Stimulated activated CD8-positive, alpha-beta memory T cell treated with anti-CD3 and anti-CD28 coated beads, Interleukin-2, amount 100 ng/mL, for 1 hour (primary cell): ENCODE measurements around the gene STARD8.
A peak's percentile ranks its signal among the peaks of the same experiment; 100 is the strongest.
"Not testable (repeated sequence)": the region's sequence is repeated elsewhere in the genome, so short reads cannot be mapped to it uniquely, and the experiment has no call there.

Source experiments
- DNase-seq, 2 donors: peaks; one replicate each; pipeline ENCODE4 v3.0.0-alpha.2; 2020; ENCODE audit warnings: low read depth in 2 of 2

STARD8 gene

GRCh38 chrX:68718443-68718820 lies 71.0 kb downstream of the STARD8 start:
- DNase-seq = no peak

DNA sequence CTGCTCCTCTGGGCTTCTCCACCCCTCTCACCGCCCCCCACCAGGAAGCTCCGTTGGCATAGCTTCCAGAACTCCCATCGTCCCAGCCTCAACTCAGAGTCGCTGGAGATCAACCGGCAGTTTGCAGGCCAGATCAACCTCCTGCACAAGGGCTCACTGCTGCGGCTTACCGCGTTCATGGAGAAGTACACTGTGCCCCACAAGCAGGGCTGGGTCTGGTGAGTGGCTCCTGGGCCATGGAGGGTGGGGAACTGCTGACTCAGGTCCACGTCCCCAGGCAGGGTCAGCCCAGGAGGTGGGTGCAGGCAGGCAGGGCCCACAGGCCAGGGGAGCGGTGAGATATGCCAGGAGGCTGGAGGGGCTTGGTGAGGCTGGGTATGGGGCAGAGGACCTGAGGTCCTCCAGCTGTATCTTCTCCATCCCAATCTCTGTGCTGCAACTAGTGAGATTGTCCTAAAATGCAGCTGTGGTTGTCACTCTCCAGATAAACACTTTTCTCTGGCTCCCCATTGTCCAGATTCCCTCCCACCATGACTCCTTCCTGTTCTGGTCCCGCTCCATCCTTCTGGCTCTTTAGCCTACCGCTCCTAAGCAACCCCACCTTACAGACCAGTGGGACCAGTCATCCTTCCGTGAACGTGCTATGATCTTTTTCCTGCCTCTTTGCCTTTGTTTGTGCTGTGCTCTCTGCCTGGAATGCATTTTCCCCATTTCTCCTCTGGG lies 71.9 kb downstream of the STARD8 start:
- no peak for DNase-seq

DNA sequence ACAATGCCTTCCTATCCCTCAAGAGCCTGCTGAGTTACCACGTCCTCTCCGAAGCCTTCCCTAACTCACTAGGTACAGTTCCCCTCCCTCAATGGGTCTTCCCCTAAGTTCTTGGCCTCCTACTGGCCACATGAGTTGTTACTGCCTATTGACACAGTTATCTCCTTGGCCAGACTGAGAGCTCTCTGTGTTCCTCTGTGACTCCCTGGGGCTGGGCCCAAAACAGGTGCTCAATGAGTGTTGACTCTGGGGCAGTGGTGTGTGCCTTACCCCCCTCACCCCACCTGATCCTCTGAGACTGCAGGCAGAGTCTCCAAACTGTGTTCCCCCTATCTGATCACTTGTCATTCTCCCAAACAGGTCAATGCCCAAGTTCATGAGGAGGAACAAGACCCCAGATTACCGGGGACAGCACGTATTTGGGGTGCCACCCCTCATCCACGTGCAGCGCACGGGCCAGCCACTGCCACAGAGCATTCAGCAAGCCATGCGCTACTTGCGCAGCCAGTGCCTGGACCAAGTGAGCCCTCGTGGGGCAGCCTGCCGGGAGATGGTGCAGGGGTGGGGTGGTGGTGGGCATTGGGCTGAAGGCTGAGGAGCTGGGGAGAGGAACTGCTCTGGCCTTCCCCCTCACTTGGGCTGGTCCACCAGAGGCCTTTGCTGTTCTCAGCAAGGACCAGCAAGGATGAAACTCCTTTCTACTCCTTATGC lies 72.6 kb downstream of the STARD8 start:
- DNase-seq = no peak

GRCh38 chrX:68720851-68721250 lies 73.4 kb downstream of the STARD8 start:
- DNase-seq = no peak

DNA sequence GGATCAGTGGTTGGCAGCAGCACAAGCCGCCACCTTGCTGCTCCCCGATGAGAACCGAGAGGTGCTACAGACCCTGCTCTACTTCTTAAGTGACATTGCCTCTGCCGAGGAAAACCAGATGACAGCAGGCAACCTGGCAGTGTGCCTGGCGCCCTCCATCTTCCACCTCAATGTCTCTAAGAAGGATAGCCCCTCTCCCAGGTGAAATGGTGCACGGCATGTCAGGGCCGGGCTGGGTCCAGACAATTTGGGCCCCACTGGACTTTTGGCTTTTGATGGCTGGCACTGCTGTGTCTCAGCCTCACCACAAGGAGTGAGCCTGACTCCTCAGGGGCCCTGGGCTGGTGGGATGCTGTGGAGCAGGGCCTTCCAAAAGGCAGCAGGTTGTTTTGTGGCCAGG lies 74.1 kb downstream of the STARD8 start:
- DNase-seq = no peak

- no peak for DNase-seq
Observed at GRCh38 chrX:68721991-68722860, 74.8 kb downstream of the STARD8 start.

- no peak for DNase-seq
Observed at GRCh38 chrX:68723491-68724155, 76.2 kb downstream of the STARD8 start.

- DNase-seq = no peak
Observed at GRCh38 chrX:68724531-68725020, 77.1 kb downstream of the STARD8 start.

GRCh38 chrX:68725756-68726365 lies 78.4 kb downstream of the STARD8 start:
- no peak for DNase-seq

- no peak for DNase-seq
Observed at GRCh38 chrX:68726366-68726765, 78.9 kb downstream of the STARD8 start.

GRCh38 chrX:68727696-68728095 lies 80.2 kb downstream of the STARD8 start:
- no peak for DNase-seq

DNA sequence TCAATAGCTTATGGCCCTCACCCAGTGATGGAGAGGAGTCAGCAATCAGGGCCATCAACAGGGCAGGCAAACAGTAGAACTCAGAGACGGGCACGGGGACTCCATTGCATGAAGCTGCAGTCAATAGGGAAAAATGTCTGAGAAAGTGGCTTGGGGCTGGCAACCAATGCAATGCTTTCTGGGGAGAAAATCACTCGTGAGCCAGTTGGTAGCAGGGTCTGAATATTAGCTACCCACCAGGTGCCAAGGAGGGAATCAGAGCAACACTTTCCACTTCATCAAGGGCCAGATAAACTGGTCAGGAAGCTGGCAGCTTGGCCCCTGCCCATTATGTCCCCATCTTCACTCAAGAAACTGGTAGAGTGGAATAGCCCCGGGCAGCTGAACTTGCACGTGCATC lies 80.7 kb downstream of the STARD8 start:
- no peak for DNase-seq

- DNase-seq = no peak
Observed at GRCh38 chrX:68731254-68731653, 83.8 kb downstream of the STARD8 start.

- DNase-seq = peak; percentile 6 to 31
Observed at GRCh38 chrX:68732906-68733493, 85.5 kb downstream of the STARD8 start.

DNA sequence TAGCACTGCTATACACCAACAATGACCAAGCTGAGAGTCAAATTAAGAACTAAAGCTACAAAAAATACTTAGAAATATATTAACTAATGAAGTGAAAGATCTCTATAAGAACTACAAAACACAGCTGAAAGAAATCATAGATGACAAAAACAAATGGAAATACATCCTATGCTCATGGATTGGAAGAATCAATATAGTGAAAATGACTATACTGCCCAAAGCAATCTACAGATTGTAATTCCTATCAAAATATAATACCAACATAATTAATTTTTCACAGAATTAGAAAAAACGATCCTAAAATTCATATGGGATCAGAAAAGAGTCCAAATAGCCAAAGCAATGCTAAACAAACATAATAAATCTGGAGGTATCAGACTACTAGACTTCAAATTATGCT lies 87.8 kb downstream of the STARD8 start:
- DNase-seq = no peak

- DNase-seq = not testable (repeated sequence)
Observed at GRCh38 chrX:68741864-68742263, 94.4 kb downstream of the STARD8 start.

DNA sequence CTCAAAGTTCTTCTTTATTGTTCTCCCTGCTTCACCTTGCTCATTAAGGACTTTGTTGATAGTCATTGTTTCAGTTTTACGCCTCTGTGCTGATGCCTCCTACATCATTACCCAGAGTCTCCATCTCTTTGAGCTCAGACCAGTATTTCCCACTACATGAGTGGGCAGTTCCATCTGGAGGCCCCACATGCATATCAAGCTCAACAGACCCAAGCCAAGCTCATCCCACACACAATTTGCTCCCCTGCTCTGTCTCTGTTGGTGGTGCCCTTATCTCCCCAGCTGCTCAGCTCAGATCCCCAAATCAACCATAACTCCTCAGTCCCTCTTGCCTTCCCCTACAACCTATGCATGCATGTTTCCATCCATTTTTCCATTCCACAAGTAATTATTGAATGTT lies 96.3 kb downstream of the STARD8 start:
- DNase-seq = no peak

- no peak for DNase-seq
Observed at GRCh38 chrX:68746988-68747387, 99.5 kb downstream of the STARD8 start.

GRCh38 chrX:68748030-68748429 lies 100.6 kb downstream of the STARD8 start:
- DNase-seq = no peak

GRCh38 chrX:68749426-68749825 lies 102.0 kb downstream of the STARD8 start:
- DNase-seq = no peak

GRCh38 chrX:68750316-68750715 lies 102.8 kb downstream of the STARD8 start:
- no peak for DNase-seq
